ENCODE results near the gene FCN2. TPM values are rescaled to one million over a fixed set of nuclear protein-coding genes. Genes with fewer than 3 reads are reported as not detected.

The FCN2 gene
- total RNA-seq = 1.0 TPM

DNA sequence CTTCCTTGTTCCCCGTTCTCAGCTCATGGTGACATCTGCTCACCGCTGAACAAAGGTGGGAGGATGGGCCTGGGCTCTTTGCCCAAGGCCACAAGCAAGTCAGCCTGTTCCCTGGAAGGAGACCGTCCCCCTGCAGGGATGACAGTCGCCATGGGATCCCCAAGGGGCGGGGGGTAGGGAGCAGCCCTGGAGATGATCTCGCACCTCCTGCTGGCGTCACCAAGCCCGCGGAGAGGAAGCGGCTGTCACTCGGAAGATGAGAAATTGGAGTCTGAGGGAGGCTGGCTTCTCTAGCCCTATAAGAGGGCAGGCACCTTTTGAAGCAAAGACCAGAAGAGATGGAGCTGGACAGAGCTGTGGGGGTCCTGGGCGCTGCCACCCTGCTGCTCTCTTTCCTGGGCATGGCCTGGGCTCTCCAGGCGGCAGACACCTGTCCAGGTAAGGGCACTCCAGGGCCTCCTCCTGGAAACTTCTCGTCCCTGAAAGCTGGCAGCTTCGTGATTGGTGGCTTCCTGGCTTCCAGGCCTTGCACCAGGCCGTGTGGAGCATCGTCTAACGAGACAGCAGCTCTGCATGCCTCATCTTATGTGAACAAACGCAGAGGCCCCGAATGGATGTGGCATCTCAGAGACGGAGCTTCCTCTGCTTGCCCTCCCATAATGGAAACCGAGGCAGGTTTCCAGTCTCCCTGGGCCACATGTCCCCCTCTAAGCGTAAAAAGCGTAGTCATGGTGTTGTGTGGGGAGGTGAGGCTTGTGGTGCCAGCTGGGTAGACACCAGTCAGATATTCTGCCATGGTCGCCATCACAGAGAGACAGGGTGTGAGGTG is at the start of gene FCN2:
Gene FCN2 (plus strand): TSS at position 327 of the 829 bp plus-strand sequence. CDS start 12 bp downstream, at position 339.
- Histone ChIP-seq H3K4me3 (ENCODE audit: low read length in 3 of 3) (no peak within 1 kb of the TSS), H3K36me3 (ENCODE audit: control insufficient read depth in 3 of 3, insufficient read depth in 3 of 3, low read length in 3 of 3) (no peaks in the 10 kb centered on the region), H3K9ac (ENCODE audit: low read depth in 1 of 3, low read length in 3 of 3) (no peak within 1 kb of the TSS), H3K9me3 (ENCODE audit: control insufficient read depth in 3 of 3, low read length in 3 of 3) (no peaks in the 10 kb centered on the region), H3K4me1 (ENCODE audit: control insufficient read depth in 3 of 3, insufficient read depth in 3 of 3, low read length in 3 of 3) (no peaks in the 10 kb centered on the region), H3K27me3 (ENCODE audit: control insufficient read depth in 3 of 3, insufficient read depth in 3 of 3, low read length in 3 of 3) (peaks cover 4 to 14% (median 5%) of the 10 kb centered on the region in 3 donors), H3K27ac (ENCODE audit: low read depth, low read length) (no peak within 1 kb of the TSS)

DNA sequence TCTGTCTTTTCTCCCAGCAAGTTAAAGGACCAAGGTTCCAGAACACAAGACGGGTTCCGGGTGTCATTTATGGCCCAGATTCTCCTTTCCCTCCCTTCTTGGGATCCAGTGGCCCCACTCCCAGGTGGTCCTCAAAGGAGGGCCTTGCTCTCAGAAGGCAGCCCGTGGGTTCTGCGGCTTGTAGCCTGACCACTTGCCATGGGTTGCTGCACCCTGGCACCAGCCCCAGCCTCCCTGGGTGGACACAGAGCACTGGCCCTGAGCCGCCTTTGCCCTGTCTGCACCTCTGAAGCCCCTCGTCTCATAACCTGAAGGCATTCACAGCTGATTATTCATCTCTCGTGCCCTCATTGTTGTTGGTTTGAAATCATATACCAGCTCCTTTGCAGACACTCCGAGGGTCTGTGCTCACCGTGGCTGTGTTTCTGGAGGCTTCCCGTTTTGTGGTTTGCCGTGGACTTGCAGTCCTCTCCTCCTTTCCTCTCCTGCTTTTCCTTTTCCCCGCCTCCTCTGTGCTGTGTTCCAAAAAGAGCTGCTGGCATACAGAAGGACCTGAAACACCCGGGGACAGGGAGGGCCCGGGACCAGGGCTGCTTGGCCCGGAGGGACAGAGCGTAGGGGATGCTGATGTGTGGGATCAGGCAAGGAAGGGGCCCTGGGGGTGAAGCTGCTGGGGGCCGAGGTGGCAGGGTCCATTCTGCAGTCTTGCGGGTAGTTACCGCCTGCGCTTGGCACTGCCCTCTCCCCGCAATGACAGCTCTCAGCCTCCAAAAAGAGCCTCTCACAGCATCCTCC is 49.5 kb upstream of the FCN2 start:
- no peak overlapping the region for H3K4me3 ChIP-seq (ENCODE audit: low read length in 3 of 3)
- H3K9me3 ChIP-seq (ENCODE audit: control insufficient read depth in 3 of 3, low read length in 3 of 3) = no peaks in the 10 kb centered on the region
- peaks cover 0 to 5% (median 5%) of the 10 kb centered on the region in 3 donors for H3K36me3 ChIP-seq (ENCODE audit: control insufficient read depth in 3 of 3, insufficient read depth in 3 of 3, low read length in 3 of 3)
- no peak overlapping the region for H3K27ac ChIP-seq (ENCODE audit: low read depth, low read length)
- no peaks in the 10 kb centered on the region for H3K4me1 ChIP-seq (ENCODE audit: control insufficient read depth in 3 of 3, insufficient read depth in 3 of 3, low read length in 3 of 3)
- H3K9ac ChIP-seq (ENCODE audit: low read depth in 1 of 3, low read length in 3 of 3) = no peak overlapping the region
- peaks cover 0 to 2% (median 0%) of the 10 kb centered on the region in 3 donors for H3K27me3 ChIP-seq (ENCODE audit: control insufficient read depth in 3 of 3, insufficient read depth in 3 of 3, low read length in 3 of 3)

DNA sequence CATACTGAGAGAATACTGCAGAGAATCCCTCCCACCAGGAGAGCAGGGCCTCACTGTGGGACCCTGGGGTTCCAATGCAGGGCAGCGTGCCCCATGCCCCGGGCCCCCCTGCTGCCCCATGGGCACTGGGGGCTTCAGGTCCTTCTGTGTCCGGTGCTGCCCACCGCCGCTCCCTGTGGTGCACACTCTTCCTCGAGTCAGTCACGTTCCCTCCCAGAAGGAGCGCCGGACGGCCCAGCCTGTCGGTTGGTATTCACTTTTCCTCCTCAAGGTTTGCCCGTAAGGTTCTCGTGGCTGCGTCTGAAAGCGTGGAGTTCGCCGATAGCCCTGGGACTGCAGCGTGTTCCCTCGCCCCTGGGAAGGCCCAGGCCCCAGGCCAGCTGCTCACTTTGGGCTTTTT is 48.1 kb upstream of the FCN2 start:
- Histone ChIP-seq H3K4me1 (ENCODE audit: control insufficient read depth in 3 of 3, insufficient read depth in 3 of 3, low read length in 3 of 3) (no peaks in the 10 kb centered on the region), H3K36me3 (ENCODE audit: control insufficient read depth in 3 of 3, insufficient read depth in 3 of 3, low read length in 3 of 3) (peaks cover 0 to 5% (median 5%) of the 10 kb centered on the region in 3 donors), H3K27ac (ENCODE audit: low read depth, low read length) (no peak overlapping the region), H3K9me3 (ENCODE audit: control insufficient read depth in 3 of 3, low read length in 3 of 3) (no peaks in the 10 kb centered on the region), H3K4me3 (ENCODE audit: low read length in 3 of 3) (no peak overlapping the region), H3K9ac (ENCODE audit: low read depth in 1 of 3, low read length in 3 of 3) (no peak overlapping the region), H3K27me3 (ENCODE audit: control insufficient read depth in 3 of 3, insufficient read depth in 3 of 3, low read length in 3 of 3) (peaks cover 0 to 2% (median 2%) of the 10 kb centered on the region in 3 donors)

DNA sequence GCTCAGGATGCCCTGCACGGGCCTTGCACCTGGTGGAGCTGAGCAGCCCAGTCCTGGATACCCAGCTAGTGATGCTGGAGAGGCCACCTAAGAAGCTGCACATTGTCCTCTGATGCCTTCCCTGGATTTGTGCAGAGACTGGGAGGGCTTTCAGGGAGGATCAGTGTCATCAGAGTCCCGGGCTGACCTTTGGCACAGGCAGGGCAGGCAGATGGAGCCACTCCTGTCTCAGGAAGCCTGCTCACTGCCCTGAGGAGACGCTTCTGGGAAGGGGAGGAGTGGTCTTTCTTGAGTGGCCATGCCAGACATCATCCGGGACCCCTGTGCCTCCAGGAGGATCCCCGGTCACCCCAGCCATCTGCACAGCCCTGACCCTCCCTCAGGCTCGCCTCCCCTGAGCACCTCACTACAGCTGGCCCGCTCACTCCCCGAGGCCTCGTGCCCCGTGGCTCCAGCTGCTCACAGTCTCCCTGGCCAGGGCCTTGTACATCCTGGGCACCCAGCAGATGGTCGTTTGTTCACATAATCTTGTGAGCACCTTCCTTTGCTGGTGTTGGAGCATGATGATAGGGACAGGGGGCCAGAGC is 47.2 kb upstream of the FCN2 start:
- H3K9me3 ChIP-seq (ENCODE audit: control insufficient read depth in 3 of 3, low read length in 3 of 3) = no peaks in the 10 kb centered on the region
- H3K36me3 ChIP-seq (ENCODE audit: control insufficient read depth in 3 of 3, insufficient read depth in 3 of 3, low read length in 3 of 3) = peaks cover 0 to 5% (median 5%) of the 10 kb centered on the region in 3 donors
- no peak overlapping the region for H3K27ac ChIP-seq (ENCODE audit: low read depth, low read length)
- no peaks in the 10 kb centered on the region for H3K4me1 ChIP-seq (ENCODE audit: control insufficient read depth in 3 of 3, insufficient read depth in 3 of 3, low read length in 3 of 3)
- no peak overlapping the region for H3K9ac ChIP-seq (ENCODE audit: low read depth in 1 of 3, low read length in 3 of 3)
- H3K4me3 ChIP-seq (ENCODE audit: low read length in 3 of 3) = no peak overlapping the region
- H3K27me3 ChIP-seq (ENCODE audit: control insufficient read depth in 3 of 3, insufficient read depth in 3 of 3, low read length in 3 of 3) = peaks cover 0 to 7% (median 2%) of the 10 kb centered on the region in 3 donors

DNA sequence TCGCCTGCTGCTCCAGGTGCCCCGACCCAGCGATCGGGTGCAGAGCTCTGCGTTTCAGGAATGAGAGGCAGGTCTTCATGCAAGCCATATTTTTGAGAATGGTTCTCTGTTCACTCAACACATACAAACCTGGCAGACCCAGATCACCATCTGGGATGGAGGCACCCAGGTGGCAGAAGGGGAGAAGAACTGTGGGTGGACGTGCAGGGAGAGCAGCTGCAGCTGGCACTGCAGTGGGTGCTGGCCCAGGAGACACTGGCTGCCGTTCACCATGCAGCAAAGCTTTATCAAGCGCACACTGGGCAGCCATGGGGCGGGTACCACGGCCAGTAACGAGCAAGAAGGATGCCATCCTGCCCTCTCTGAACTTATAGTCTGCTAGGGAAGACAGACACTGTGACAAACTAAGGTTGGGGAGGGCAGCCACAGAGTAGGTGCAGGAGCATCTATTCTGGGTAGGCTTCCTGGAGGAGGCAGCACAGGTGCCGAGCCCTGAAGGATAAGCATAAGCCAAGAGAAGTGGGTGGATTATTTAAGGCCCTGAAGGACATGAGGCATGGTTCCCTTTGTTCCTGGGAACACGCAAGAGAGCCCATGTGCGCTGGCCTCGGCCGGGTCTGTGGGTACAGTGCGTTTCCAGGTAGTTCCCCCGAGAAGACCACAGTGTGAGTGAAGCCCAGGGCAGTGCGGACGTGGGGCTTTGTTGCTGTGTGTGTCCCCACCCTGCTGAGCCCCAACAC is 46.2 kb upstream of the FCN2 start:
- Histone ChIP-seq H3K4me1 (ENCODE audit: control insufficient read depth in 3 of 3, insufficient read depth in 3 of 3, low read length in 3 of 3) (no peaks in the 10 kb centered on the region), H3K36me3 (ENCODE audit: control insufficient read depth in 3 of 3, insufficient read depth in 3 of 3, low read length in 3 of 3) (peaks cover 0 to 1% (median 0%) of the 10 kb centered on the region in 3 donors), H3K27me3 (ENCODE audit: control insufficient read depth in 3 of 3, insufficient read depth in 3 of 3, low read length in 3 of 3) (peaks cover 0 to 8% (median 2%) of the 10 kb centered on the region in 3 donors), H3K4me3 (ENCODE audit: low read length in 3 of 3) (no peak overlapping the region), H3K9ac (ENCODE audit: low read depth in 1 of 3, low read length in 3 of 3) (no peak overlapping the region), H3K9me3 (ENCODE audit: control insufficient read depth in 3 of 3, low read length in 3 of 3) (no peaks in the 10 kb centered on the region), H3K27ac (ENCODE audit: low read depth, low read length) (no peak overlapping the region)

DNA sequence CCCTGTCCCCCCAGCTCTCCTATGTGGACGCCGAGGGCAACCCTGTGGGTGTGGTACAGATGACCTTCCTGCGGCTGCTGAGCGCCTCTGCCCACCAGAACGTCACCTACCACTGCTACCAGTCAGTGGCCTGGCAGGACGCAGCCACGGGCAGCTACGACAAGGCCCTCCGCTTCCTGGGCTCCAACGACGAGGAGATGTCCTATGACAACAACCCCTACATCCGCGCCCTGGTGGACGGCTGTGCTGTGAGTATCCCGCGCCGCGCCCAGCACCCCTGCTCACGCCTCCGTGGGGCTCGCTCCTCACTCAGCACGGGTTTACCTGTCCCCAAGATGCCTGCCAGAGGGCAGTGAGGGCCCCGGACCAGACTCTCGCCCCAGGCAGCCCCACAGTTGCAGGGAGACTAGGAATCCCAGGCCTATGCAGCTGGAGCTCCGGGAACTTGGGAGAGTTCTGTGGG is 45.6 kb upstream of the FCN2 start:
- no peaks in the 10 kb centered on the region for H3K4me1 ChIP-seq (ENCODE audit: control insufficient read depth in 3 of 3, insufficient read depth in 3 of 3, low read length in 3 of 3)
- H3K27me3 ChIP-seq (ENCODE audit: control insufficient read depth in 3 of 3, insufficient read depth in 3 of 3, low read length in 3 of 3) = peaks cover 0 to 11% (median 2%) of the 10 kb centered on the region in 3 donors
- no peaks in the 10 kb centered on the region for H3K9me3 ChIP-seq (ENCODE audit: control insufficient read depth in 3 of 3, low read length in 3 of 3)
- H3K36me3 ChIP-seq (ENCODE audit: control insufficient read depth in 3 of 3, insufficient read depth in 3 of 3, low read length in 3 of 3) = peaks cover 0 to 4% (median 0%) of the 10 kb centered on the region in 3 donors
- H3K9ac ChIP-seq (ENCODE audit: low read depth in 1 of 3, low read length in 3 of 3) = no peak overlapping the region
- H3K27ac ChIP-seq (ENCODE audit: low read depth, low read length) = no peak overlapping the region
- no peak overlapping the region for H3K4me3 ChIP-seq (ENCODE audit: low read length in 3 of 3)

DNA sequence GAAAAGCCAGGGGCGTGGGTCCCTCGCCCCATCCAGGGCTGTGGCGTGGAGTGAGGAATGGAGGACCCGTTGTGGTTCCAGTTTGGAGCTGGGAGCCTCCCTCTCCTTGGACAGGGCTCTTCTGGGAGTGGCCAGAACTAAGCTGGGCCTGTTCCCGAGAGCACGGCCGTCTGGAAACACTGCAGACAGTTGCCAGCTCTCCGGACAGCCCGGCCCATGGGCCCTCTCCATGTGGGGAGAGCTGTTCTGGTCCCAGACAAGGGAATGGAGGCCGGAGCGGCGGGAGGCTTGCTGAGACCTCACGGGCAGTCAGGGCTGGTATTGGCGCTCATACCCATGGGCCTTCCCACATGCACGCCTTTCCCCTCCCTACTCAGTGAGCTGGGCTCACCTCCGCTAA is 45.2 kb upstream of the FCN2 start:
- H3K4me3 ChIP-seq (ENCODE audit: low read length in 3 of 3) = no peak overlapping the region
- no peak overlapping the region for H3K9ac ChIP-seq (ENCODE audit: low read depth in 1 of 3, low read length in 3 of 3)
- peaks cover 0 to 11% (median 0%) of the 10 kb centered on the region in 3 donors for H3K27me3 ChIP-seq (ENCODE audit: control insufficient read depth in 3 of 3, insufficient read depth in 3 of 3, low read length in 3 of 3)
- no peaks in the 10 kb centered on the region for H3K4me1 ChIP-seq (ENCODE audit: control insufficient read depth in 3 of 3, insufficient read depth in 3 of 3, low read length in 3 of 3)
- H3K27ac ChIP-seq (ENCODE audit: low read depth, low read length) = no peak overlapping the region
- H3K9me3 ChIP-seq (ENCODE audit: control insufficient read depth in 3 of 3, low read length in 3 of 3) = no peaks in the 10 kb centered on the region
- peaks cover 0 to 7% (median 0%) of the 10 kb centered on the region in 3 donors for H3K36me3 ChIP-seq (ENCODE audit: control insufficient read depth in 3 of 3, insufficient read depth in 3 of 3, low read length in 3 of 3)

DNA sequence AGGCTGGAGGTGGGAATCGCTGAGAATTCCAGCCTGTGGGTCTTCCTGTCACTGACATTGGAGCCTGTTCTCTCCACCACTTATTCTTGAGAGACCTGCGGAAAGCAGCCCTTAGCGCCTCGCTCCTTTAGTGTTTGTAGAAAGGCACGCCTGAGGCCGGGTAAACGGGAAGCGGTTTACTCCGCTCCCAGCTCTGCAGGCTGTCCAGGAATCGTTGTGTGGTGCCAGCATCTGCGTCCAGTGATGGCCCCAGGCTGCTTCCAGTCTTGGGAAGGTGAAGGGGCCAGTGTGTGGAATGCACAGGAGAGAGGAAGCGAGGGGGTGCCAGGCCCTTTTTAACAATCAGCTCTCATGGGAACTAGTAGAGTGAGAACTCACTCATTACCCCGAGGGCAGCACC is 44.6 kb upstream of the FCN2 start:
- no peaks in the 10 kb centered on the region for H3K4me1 ChIP-seq (ENCODE audit: control insufficient read depth in 3 of 3, insufficient read depth in 3 of 3, low read length in 3 of 3)
- no peak overlapping the region for H3K4me3 ChIP-seq (ENCODE audit: low read length in 3 of 3)
- H3K9me3 ChIP-seq (ENCODE audit: control insufficient read depth in 3 of 3, low read length in 3 of 3) = no peaks in the 10 kb centered on the region
- peaks cover 0 to 7% (median 0%) of the 10 kb centered on the region in 3 donors for H3K36me3 ChIP-seq (ENCODE audit: control insufficient read depth in 3 of 3, insufficient read depth in 3 of 3, low read length in 3 of 3)
- no peak overlapping the region for H3K27ac ChIP-seq (ENCODE audit: low read depth, low read length)
- peaks cover 0 to 11% (median 0%) of the 10 kb centered on the region in 3 donors for H3K27me3 ChIP-seq (ENCODE audit: control insufficient read depth in 3 of 3, insufficient read depth in 3 of 3, low read length in 3 of 3)
- no peak overlapping the region for H3K9ac ChIP-seq (ENCODE audit: low read depth in 1 of 3, low read length in 3 of 3)

DNA sequence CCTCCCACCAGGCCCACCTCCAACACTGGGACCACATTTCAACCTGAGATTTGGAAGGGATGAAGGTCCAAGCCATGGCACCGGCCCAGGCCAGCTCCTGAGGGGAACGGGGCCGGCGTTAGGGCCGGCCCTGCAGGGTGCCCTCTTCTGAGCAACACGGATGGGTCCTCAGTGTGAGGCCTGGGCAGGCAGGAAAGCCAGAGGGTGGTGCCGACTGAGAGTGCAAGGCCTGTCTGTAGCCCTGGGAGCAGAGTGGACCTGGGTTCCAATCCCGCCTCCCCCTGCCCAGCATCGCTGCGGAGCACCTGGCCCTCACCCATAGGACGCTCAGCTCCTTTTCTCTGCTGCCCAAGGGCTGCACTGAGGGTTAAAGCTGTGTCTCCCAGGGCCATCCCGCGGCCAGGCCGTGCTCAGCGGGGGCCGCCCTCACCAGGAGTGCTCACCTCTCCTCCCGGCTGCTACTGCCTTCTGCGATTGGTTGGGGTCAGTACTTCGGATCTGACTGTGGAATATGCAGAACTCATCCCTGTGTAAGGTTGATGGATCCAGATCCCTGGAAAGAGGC is 44.1 kb upstream of the FCN2 start:
- no peaks in the 10 kb centered on the region for H3K4me1 ChIP-seq (ENCODE audit: control insufficient read depth in 3 of 3, insufficient read depth in 3 of 3, low read length in 3 of 3)
- no peak overlapping the region for H3K4me3 ChIP-seq (ENCODE audit: low read length in 3 of 3)
- H3K27me3 ChIP-seq (ENCODE audit: control insufficient read depth in 3 of 3, insufficient read depth in 3 of 3, low read length in 3 of 3) = peaks cover 0 to 11% (median 0%) of the 10 kb centered on the region in 3 donors
- no peaks in the 10 kb centered on the region for H3K9me3 ChIP-seq (ENCODE audit: control insufficient read depth in 3 of 3, low read length in 3 of 3)
- no peak overlapping the region for H3K9ac ChIP-seq (ENCODE audit: low read depth in 1 of 3, low read length in 3 of 3)
- no peak overlapping the region for H3K27ac ChIP-seq (ENCODE audit: low read depth, low read length)
- H3K36me3 ChIP-seq (ENCODE audit: control insufficient read depth in 3 of 3, insufficient read depth in 3 of 3, low read length in 3 of 3) = peaks cover 0 to 7% (median 0%) of the 10 kb centered on the region in 3 donors
